Suprapubic skin (tissue), 4 donors: ENCODE data around the gene ADAMTS17. TPM values are rescaled to one million over a fixed set of nuclear protein-coding genes. Genes with fewer than 3 reads are reported as not detected.

Source experiments
- DNase-seq, 2 donors: peaks; one replicate each; pipeline ENCODE4 v3.0.0-alpha.2; 2019; ENCODE audit warnings: low spot score in 2 of 2
- H3K27ac ChIP-seq: fragments of 200-600 bp; sonication (generic); one replicate; pipeline ENCODE4 v1.5.1; 2019
- H3K27me3 ChIP-seq: fragments of 200-600 bp; sonication (generic); one replicate; pipeline ENCODE4 v1.5.1; 2019
- H3K36me3 ChIP-seq: fragments of 200-600 bp; sonication (generic); one replicate; pipeline ENCODE4 v1.5.1; 2019
- H3K4me1 ChIP-seq: fragments of 200-600 bp; sonication (generic); one replicate; pipeline ENCODE4 v1.5.1; 2019
- H3K4me3 ChIP-seq: fragments of 200-600 bp; sonication (generic); one replicate; pipeline ENCODE4 v1.5.1; 2019; ENCODE audit warnings: mild to moderate bottlenecking
- H3K9me3 ChIP-seq: fragments of 200-600 bp; sonication (generic); one replicate; pipeline ENCODE4 v1.5.1; 2019
- CTCF ChIP-seq, 2 donors: fragments of 200-600 bp in 1 of 2; fragments of 450-650 bp in 1 of 2; sonication (generic) in 1 of 2; IDR thresholded peaks; one replicate each; pipeline ENCODE4 v1.5.1; 2016 to 2019; ENCODE audit warnings: antibody characterized with exemption in 2 of 2, mild to moderate bottlenecking in 1 of 2, moderate library complexity in 1 of 2
- EP300 ChIP-seq: sonication (generic); formaldehyde crosslinking; IDR thresholded peaks from one replicate; pipeline ENCODE4 v1.6.1; 2017; ENCODE audit warnings: antibody characterized with exemption
- POLR2A ChIP-seq, 2 donors: fragments of 450-650 bp; IDR thresholded peaks; one replicate each; pipeline ENCODE4 v1.6.1; 2017; ENCODE audit warnings: antibody characterized with exemption in 2 of 2, mild to moderate bottlenecking in 2 of 2, moderate library complexity in 2 of 2
- POLR2AphosphoS5 ChIP-seq, 3 donors: sonication (generic); formaldehyde crosslinking; IDR thresholded peaks; one replicate each; pipeline ENCODE4 v1.6.1; 2017; ENCODE audit warnings: antibody characterized with exemption in 3 of 3
- WGBS: methylation state at CpG from one replicate; pipeline ENCODE4 v1.1.5; 2018; 5-methylcytosine and 5-hydroxymethylcytosine counted together
- total RNA-seq, 4 donors: library from RNA; depleted of rRNA; stranded (reverse); fragments of >200 nt; gene quantifications; one replicate each; pipeline ENCODE4 v1.1.0, GENCODE V29; 2016

ADAMTS17 gene
- total RNA-seq, 4 donors from 2014 or later, result 4.2 to 12.3 (median 6.3) TPM

GRCh38 chr15:100241572-100242482 is 99.9 kb downstream of the ADAMTS17 start:
- DNase-seq, result no peak
- peaks cover 10% of the 10 kb centered on the region for H3K4me1 ChIP-seq
- H3K4me3 ChIP-seq, result no peak overlapping the region
- H3K9me3 ChIP-seq, result no peaks in the 10 kb centered on the region
- no peak overlapping the region for H3K27ac ChIP-seq
- WGBS, result 81% methylated on average over 20 of the region's 20 CpGs
- TF ChIP-seq EP300 (no peak), CTCF (IDR thresholded peaks at IDR 0.05) (no peak), POLR2AphosphoS5 (IDR thresholded peaks at IDR 0.05) (no peak), POLR2A (IDR thresholded peaks at IDR 0.05) (no peak)
- H3K27me3 ChIP-seq, result no peaks in the 10 kb centered on the region
- H3K36me3 ChIP-seq, result no peaks in the 10 kb centered on the region

- no peaks in the 10 kb centered on the region for H3K27me3 ChIP-seq
- no peaks in the 10 kb centered on the region for H3K36me3 ChIP-seq
- TF ChIP-seq POLR2AphosphoS5 (IDR thresholded peaks at IDR 0.05), result no peak
- no peak for TF ChIP-seq CTCF (IDR thresholded peaks at IDR 0.05)
- no peak for TF ChIP-seq POLR2A (IDR thresholded peaks at IDR 0.05)
- TF ChIP-seq EP300, result no peak
- no peak overlapping the region for H3K27ac ChIP-seq
- H3K9me3 ChIP-seq, result no peaks in the 10 kb centered on the region
- no peak for DNase-seq
- H3K4me1 ChIP-seq, result peaks cover 7% of the 10 kb centered on the region
- WGBS, result 69% methylated on average over 7 of the region's 15 CpGs
- no peak overlapping the region for H3K4me3 ChIP-seq
These were observed 104.6 kb downstream of the ADAMTS17 start for GRCh38 chr15:100236981-100237720.

GRCh38 chr15:100235030-100235617 is 106.7 kb downstream of the ADAMTS17 start:
- DNase-seq, result no peak
- H3K36me3 ChIP-seq, result no peaks in the 10 kb centered on the region
- H3K9me3 ChIP-seq, result no peaks in the 10 kb centered on the region
- H3K27me3 ChIP-seq, result no peaks in the 10 kb centered on the region
- peaks cover 11% of the 10 kb centered on the region for H3K4me1 ChIP-seq
- H3K4me3 ChIP-seq, result no peak overlapping the region
- 72% methylated on average over 15 of the region's 15 CpGs for WGBS
- no peak overlapping the region for H3K27ac ChIP-seq
- TF ChIP-seq POLR2A (IDR thresholded peaks at IDR 0.05), result no peak
- no peak for TF ChIP-seq CTCF (IDR thresholded peaks at IDR 0.05)
- TF ChIP-seq POLR2AphosphoS5 (IDR thresholded peaks at IDR 0.05), result no peak
- TF ChIP-seq EP300, result no peak

GRCh38 chr15:100234158-100235029 is 107.4 kb downstream of the ADAMTS17 start:
- WGBS, result 58% methylated on average over 20 of the region's 20 CpGs
- no peak for DNase-seq
- no peaks in the 10 kb centered on the region for H3K36me3 ChIP-seq
- peaks cover 11% of the 10 kb centered on the region for H3K4me1 ChIP-seq
- H3K9me3 ChIP-seq, result no peaks in the 10 kb centered on the region
- H3K27me3 ChIP-seq, result no peaks in the 10 kb centered on the region
- TF ChIP-seq EP300, result no peak
- no peak for TF ChIP-seq POLR2AphosphoS5 (IDR thresholded peaks at IDR 0.05)
- no peak for TF ChIP-seq CTCF (IDR thresholded peaks at IDR 0.05)
- TF ChIP-seq POLR2A (IDR thresholded peaks at IDR 0.05), result no peak
- H3K4me3 ChIP-seq, result no peak overlapping the region
- no peak overlapping the region for H3K27ac ChIP-seq
